Omental fat pad (tissue), 4 donors: Measurements from ENCODE around the gene ANKRD28. TPM values are rescaled to one million over a fixed set of nuclear protein-coding genes. Genes with fewer than 3 reads are reported as not detected.

Experiments
- ATAC-seq: fragments of 150-250 bp; one replicate; pipeline ENCODE4 v1.9.1; 2016; ENCODE audit warnings: mild to moderate bottlenecking, moderate library complexity; ENCODE audit not compliant: low FRiP score
- DNase-seq: peaks from one replicate; pipeline ENCODE4 v3.0.0-alpha.2; 2019; ENCODE audit warnings: low spot score
- CTCF ChIP-seq, 3 donors: fragments of 450-650 bp; IDR thresholded peaks; one replicate each; pipeline ENCODE4 v1.5.1; 2016 to 2017; ENCODE audit warnings: antibody characterized with exemption in 3 of 3, mild to moderate bottlenecking in 3 of 3, moderate library complexity in 2 of 3
- total RNA-seq, 4 donors: library from RNA; depleted of rRNA; stranded (reverse); fragments of >200 nt; gene quantifications; one replicate each; pipeline ENCODE4 v1.1.0, GENCODE V29; 2016

The ANKRD28 gene
- total RNA-seq, 4 donors from 2014 or later = 47.6 to 197 (median 59.5) TPM

- ATAC-seq = no peak
- no peak for TF ChIP-seq CTCF (IDR thresholded peaks at IDR 0.05)
- DNase-seq = no peak
These were observed 6.8 kb upstream of the ANKRD28 start for GRCh38 chr3:15804553-15805095.

GRCh38 chr3:15803921-15804320 is 6.1 kb upstream of the ANKRD28 start:
- DNase-seq (no peak), ATAC-seq (no peak)
- no peak for TF ChIP-seq CTCF (IDR thresholded peaks at IDR 0.05)

- no peak for TF ChIP-seq CTCF (IDR thresholded peaks at IDR 0.05)
- DNase-seq (no peak), ATAC-seq (no peak)
These were observed 3.5 kb upstream of the ANKRD28 start for GRCh38 chr3:15801298-15801697.

GRCh38 chr3:15800780-15801179 is 3.0 kb upstream of the ANKRD28 start:
- no peak for TF ChIP-seq CTCF (IDR thresholded peaks at IDR 0.05)
- ATAC-seq = no peak
- no peak for DNase-seq

GRCh38 chr3:15800327-15800726 is 2.5 kb upstream of the ANKRD28 start:
- no peak for DNase-seq
- ATAC-seq = peak; percentile 37
- no peak for TF ChIP-seq CTCF (IDR thresholded peaks at IDR 0.05)

- no peak for DNase-seq
- ATAC-seq = no peak
- TF ChIP-seq CTCF (IDR thresholded peaks at IDR 0.05) = no peak
These were observed 910 bp upstream of the ANKRD28 start for GRCh38 chr3:15798533-15799245.
